ENCODE data around the gene GLDC. TPM values are rescaled to one million over a fixed set of nuclear protein-coding genes. Genes with fewer than 3 reads are reported as not detected.
A peak's percentile ranks its signal among the peaks of the same experiment; 100 is the strongest.

The GLDC gene
- total RNA-seq, 1 donor from 2014 or later, result 2.6 TPM

GRCh38 chr9:6667633-6668280 is 22.2 kb upstream of the GLDC start:
- DNase-seq, result no peak
- intact Hi-C loops (cut with micrococcal nuclease), result loop anchor here (1.0 to 10.0 kb wide), 4 partner anchors 21 to 313 kb away; no protein-coding TSS in a partner anchor
- no peaks in the 10 kb centered on the region for H3K36me3 Mint-ChIP-seq (ENCODE audit: low read depth)
- H3K27ac Mint-ChIP-seq, result no peak overlapping the region
- POLR2A ChIA-PET, result interaction anchor here (0.6 to 1.3 kb wide), 3 partner anchors 14 to 90 kb away, joined by 3 to 5 read pairs (median 3); partner anchors contain the start of gene KDM4C
- no peak overlapping the region for H3K4me3 Mint-ChIP-seq
- no peaks in the 10 kb centered on the region for H3K27me3 Mint-ChIP-seq
- CTCF ChIA-PET, result interaction anchor here (0.8 to 5.8 kb wide), 12 partner anchors 9 to 314 kb away, joined by 3 to 43 read pairs (median 4); no protein-coding TSS in a partner anchor
- TF ChIP-seq CTCF (IDR thresholded peaks at IDR 0.05), result no peak
- H3K9me3 Mint-ChIP-seq, result no peaks in the 10 kb centered on the region
- peak; percentile 50 for ATAC-seq (ENCODE audit: low read depth)
- H3K4me1 Mint-ChIP-seq, result peaks cover 7% of the 10 kb centered on the region

GRCh38 chr9:6667080-6667479 is 21.6 kb upstream of the GLDC start:
- no peak for TF ChIP-seq CTCF (IDR thresholded peaks at IDR 0.05)
- H3K27me3 Mint-ChIP-seq, result no peaks in the 10 kb centered on the region
- DNase-seq (no peak), ATAC-seq (ENCODE audit: low read depth) (no peak)
- H3K4me3 Mint-ChIP-seq, result no peak overlapping the region
- intact Hi-C loops (cut with micrococcal nuclease), result loop anchor here (1.0 to 10.0 kb wide), 4 partner anchors 21 to 313 kb away; no protein-coding TSS in a partner anchor
- H3K27ac Mint-ChIP-seq, result no peak overlapping the region
- peaks cover 7% of the 10 kb centered on the region for H3K4me1 Mint-ChIP-seq
- no peaks in the 10 kb centered on the region for H3K36me3 Mint-ChIP-seq (ENCODE audit: low read depth)
- POLR2A ChIA-PET, result interaction anchor here (1.0 to 1.3 kb wide), 3 partner anchors 10 to 90 kb away, joined by 3 to 5 read pairs (median 4); no protein-coding TSS in a partner anchor
- no peaks in the 10 kb centered on the region for H3K9me3 Mint-ChIP-seq
- CTCF ChIA-PET, result interaction anchor here (0.8 to 5.8 kb wide), 12 partner anchors 10 to 314 kb away, joined by 3 to 43 read pairs (median 4); no protein-coding TSS in a partner anchor

- Mint-ChIP-seq H3K9me3 (no peaks in the 10 kb centered on the region), H3K27ac (no peak overlapping the region), H3K27me3 (no peaks in the 10 kb centered on the region), H3K4me3 (no peak overlapping the region), H3K4me1 (peaks cover 6% of the 10 kb centered on the region), H3K36me3 (ENCODE audit: low read depth) (no peaks in the 10 kb centered on the region)
- ATAC-seq (ENCODE audit: low read depth) (no peak), DNase-seq (no peak)
- TF ChIP-seq CTCF (IDR thresholded peaks at IDR 0.05), result no peak
- ChIA-PET POLR2A (no interaction called here), CTCF (interaction anchor here (5.8 kb wide), 1 partner anchor 80 kb away, joined by 43 read pairs; no protein-coding TSS in a partner anchor)
- intact Hi-C loops (cut with micrococcal nuclease), result loop anchor here (10.0 kb wide), 1 partner anchor 171 kb away; no protein-coding TSS in a partner anchor
Observed at GRCh38 chr9:6665628-6666027, 20.1 kb upstream of the GLDC start.

GRCh38 chr9:6664204-6664680 is 18.7 kb upstream of the GLDC start:
- no peak overlapping the region for H3K27ac Mint-ChIP-seq
- no peaks in the 10 kb centered on the region for H3K27me3 Mint-ChIP-seq
- no peaks in the 10 kb centered on the region for H3K9me3 Mint-ChIP-seq
- no peak for ATAC-seq (ENCODE audit: low read depth)
- ChIA-PET CTCF (interaction anchor here (5.8 kb wide), 1 partner anchor 79 kb away, joined by 43 read pairs; no protein-coding TSS in a partner anchor), POLR2A (no interaction called here)
- no peaks in the 10 kb centered on the region for H3K36me3 Mint-ChIP-seq (ENCODE audit: low read depth)
- intact Hi-C loops (cut with micrococcal nuclease), result loop anchor here (10.0 kb wide), 1 partner anchor 169 kb away; no protein-coding TSS in a partner anchor
- TF ChIP-seq CTCF (IDR thresholded peaks at IDR 0.05), result no peak
- DNase-seq, result no peak
- no peak overlapping the region for H3K4me3 Mint-ChIP-seq
- peaks cover 5% of the 10 kb centered on the region for H3K4me1 Mint-ChIP-seq

GRCh38 chr9:6660512-6660911 is 15.0 kb upstream of the GLDC start:
- no peaks in the 10 kb centered on the region for H3K9me3 Mint-ChIP-seq
- H3K4me1 Mint-ChIP-seq, result no peaks in the 10 kb centered on the region
- intact Hi-C loops (cut with micrococcal nuclease), result loop anchor here (10.0 kb wide), 1 partner anchor 166 kb away; no protein-coding TSS in a partner anchor
- DNase-seq (no peak), ATAC-seq (ENCODE audit: low read depth) (no peak)
- peaks cover 3% of the 10 kb centered on the region for H3K27me3 Mint-ChIP-seq
- no peak for TF ChIP-seq CTCF (IDR thresholded peaks at IDR 0.05)
- no peak overlapping the region for H3K27ac Mint-ChIP-seq
- H3K36me3 Mint-ChIP-seq (ENCODE audit: low read depth), result no peaks in the 10 kb centered on the region
- ChIA-PET CTCF (no interaction called here), POLR2A (interaction anchor here (0.7 kb wide), 2 partner anchors 15 to 166 kb away, joined by 4 to 5 read pairs; partner anchors contain the start of gene GLDC)
- H3K4me3 Mint-ChIP-seq, result no peak overlapping the region
